Measurements from ENCODE around the gene MYO5A. TPM values are rescaled to one million over a fixed set of nuclear protein-coding genes. Genes with fewer than 3 reads are reported as not detected.
"Not testable (repeated sequence)": the region's sequence is repeated elsewhere in the genome, so short reads cannot be mapped to it uniquely, and the experiment has no call there.

Gene MYO5A
- total RNA-seq, 3 donors from 2014 or later, result 25.6 to 32.2 (median 29.1) TPM

GRCh38 chr15:52524223-52525136, 4.2 kb downstream of the MYO5A start:
- Mint-ChIP-seq H3K27me3 (ENCODE audit: low read depth) (no peaks in the 10 kb centered on the region), H3K4me1 (ENCODE audit: low read depth) (peaks cover 40% of the 10 kb centered on the region), H3K9me3 (no peaks in the 10 kb centered on the region), H3K4me3 (no peak overlapping the region), H3K36me3 (ENCODE audit: insufficient read depth) (peaks cover 2% of the 10 kb centered on the region)
- DNase-seq, result no peak
- ATAC-seq, result no peak

GRCh38 chr15:52523647-52524046, 5.0 kb downstream of the MYO5A start:
- no peaks in the 10 kb centered on the region for H3K9me3 Mint-ChIP-seq
- DNase-seq (no peak), ATAC-seq (no peak)
- peaks cover 5% of the 10 kb centered on the region for H3K36me3 Mint-ChIP-seq (ENCODE audit: insufficient read depth)
- no peak overlapping the region for H3K4me3 Mint-ChIP-seq
- peaks cover 44% of the 10 kb centered on the region for H3K4me1 Mint-ChIP-seq (ENCODE audit: low read depth)
- H3K27me3 Mint-ChIP-seq (ENCODE audit: low read depth), result no peaks in the 10 kb centered on the region

GRCh38 chr15:52523192-52523591, 5.5 kb downstream of the MYO5A start:
- peaks cover 5% of the 10 kb centered on the region for H3K36me3 Mint-ChIP-seq (ENCODE audit: insufficient read depth)
- no peak for DNase-seq
- H3K4me1 Mint-ChIP-seq (ENCODE audit: low read depth), result peaks cover 48% of the 10 kb centered on the region
- no peak for ATAC-seq
- H3K27me3 Mint-ChIP-seq (ENCODE audit: low read depth), result no peaks in the 10 kb centered on the region
- no peak overlapping the region for H3K4me3 Mint-ChIP-seq
- no peaks in the 10 kb centered on the region for H3K9me3 Mint-ChIP-seq

GRCh38 chr15:52521682-52522081, 7.0 kb downstream of the MYO5A start:
- Mint-ChIP-seq H3K4me3 (no peak overlapping the region), H3K9me3 (no peaks in the 10 kb centered on the region), H3K36me3 (ENCODE audit: insufficient read depth) (peaks cover 5% of the 10 kb centered on the region), H3K27me3 (ENCODE audit: low read depth) (no peaks in the 10 kb centered on the region), H3K4me1 (ENCODE audit: low read depth) (peaks cover 33% of the 10 kb centered on the region)
- DNase-seq (no peak), ATAC-seq (no peak)

GRCh38 chr15:52520421-52520820, 8.3 kb downstream of the MYO5A start:
- Mint-ChIP-seq H3K4me1 (ENCODE audit: low read depth) (peaks cover 27% of the 10 kb centered on the region), H3K36me3 (ENCODE audit: insufficient read depth) (peaks cover 5% of the 10 kb centered on the region), H3K4me3 (no peak overlapping the region), H3K27me3 (ENCODE audit: low read depth) (no peaks in the 10 kb centered on the region), H3K9me3 (no peaks in the 10 kb centered on the region)
- DNase-seq (no peak), ATAC-seq (no peak)

- no peaks in the 10 kb centered on the region for H3K9me3 Mint-ChIP-seq
- peaks cover 27% of the 10 kb centered on the region for H3K4me1 Mint-ChIP-seq (ENCODE audit: low read depth)
- ATAC-seq, result no peak
- H3K27me3 Mint-ChIP-seq (ENCODE audit: low read depth), result no peaks in the 10 kb centered on the region
- H3K4me3 Mint-ChIP-seq, result no peak overlapping the region
- no peak for DNase-seq
- peaks cover 5% of the 10 kb centered on the region for H3K36me3 Mint-ChIP-seq (ENCODE audit: insufficient read depth)
These were observed 10.0 kb downstream of the MYO5A start for GRCh38 chr15:52518487-52519371.

- peaks cover 2% of the 10 kb centered on the region for H3K36me3 Mint-ChIP-seq (ENCODE audit: insufficient read depth)
- no peaks in the 10 kb centered on the region for H3K9me3 Mint-ChIP-seq
- no peaks in the 10 kb centered on the region for H3K27me3 Mint-ChIP-seq (ENCODE audit: low read depth)
- ATAC-seq (no peak), DNase-seq (no peak)
- peaks cover 18% of the 10 kb centered on the region for H3K4me1 Mint-ChIP-seq (ENCODE audit: low read depth)
- H3K4me3 Mint-ChIP-seq, result no peak overlapping the region
These were observed 11.7 kb downstream of the MYO5A start for GRCh38 chr15:52517014-52517413.

GRCh38 chr15:52515343-52515742, 13.3 kb downstream of the MYO5A start:
- no peaks in the 10 kb centered on the region for H3K27me3 Mint-ChIP-seq (ENCODE audit: low read depth)
- H3K36me3 Mint-ChIP-seq (ENCODE audit: insufficient read depth), result peaks cover 2% of the 10 kb centered on the region
- H3K4me3 Mint-ChIP-seq, result no peak overlapping the region
- H3K4me1 Mint-ChIP-seq (ENCODE audit: low read depth), result peaks cover 20% of the 10 kb centered on the region
- H3K9me3 Mint-ChIP-seq, result no peaks in the 10 kb centered on the region
- no peak for DNase-seq
- ATAC-seq, result no peak

GRCh38 chr15:52514482-52514881, 14.2 kb downstream of the MYO5A start:
- no peak overlapping the region for H3K4me3 Mint-ChIP-seq

GRCh38 chr15:52512869-52513268, 15.8 kb downstream of the MYO5A start:
- H3K4me3 Mint-ChIP-seq; DNase-seq; H3K9me3 Mint-ChIP-seq; H3K27me3 Mint-ChIP-seq (ENCODE audit: low read depth); ATAC-seq; H3K36me3 Mint-ChIP-seq (ENCODE audit: insufficient read depth): not testable (repeated sequence)
- peaks cover 20% of the 10 kb centered on the region for H3K4me1 Mint-ChIP-seq (ENCODE audit: low read depth)

More at GRCh38 chr15:52514482-52514881, 14.2 kb downstream of the MYO5A start:
- Mint-ChIP-seq H3K4me1 (ENCODE audit: low read depth) (peaks cover 25% of the 10 kb centered on the region), H3K27me3 (ENCODE audit: low read depth) (no peaks in the 10 kb centered on the region), H3K9me3 (no peaks in the 10 kb centered on the region), H3K36me3 (ENCODE audit: insufficient read depth) (peaks cover 2% of the 10 kb centered on the region)
- DNase-seq (no peak), ATAC-seq (no peak)

GRCh38 chr15:52511084-52511483, 17.6 kb downstream of the MYO5A start:
- peaks cover 26% of the 10 kb centered on the region for H3K4me1 Mint-ChIP-seq (ENCODE audit: low read depth)
- no peaks in the 10 kb centered on the region for H3K27me3 Mint-ChIP-seq (ENCODE audit: low read depth)
- H3K4me3 Mint-ChIP-seq, result no peak overlapping the region
- H3K9me3 Mint-ChIP-seq, result no peaks in the 10 kb centered on the region
- no peaks in the 10 kb centered on the region for H3K36me3 Mint-ChIP-seq (ENCODE audit: insufficient read depth)
- no peak for DNase-seq
- no peak for ATAC-seq

- no peak for ATAC-seq
- Mint-ChIP-seq H3K4me1 (ENCODE audit: low read depth) (peaks cover 31% of the 10 kb centered on the region), H3K36me3 (ENCODE audit: insufficient read depth) (no peaks in the 10 kb centered on the region), H3K9me3 (no peaks in the 10 kb centered on the region), H3K27me3 (ENCODE audit: low read depth) (no peaks in the 10 kb centered on the region), H3K4me3 (no peak overlapping the region)
- no peak for DNase-seq
These were observed 19.0 kb downstream of the MYO5A start for GRCh38 chr15:52509500-52510245.

- DNase-seq (no peak), ATAC-seq (no peak)
- Mint-ChIP-seq H3K4me3 (no peak overlapping the region), H3K4me1 (ENCODE audit: low read depth) (peaks cover 47% of the 10 kb centered on the region), H3K36me3 (ENCODE audit: insufficient read depth) (peaks cover 2% of the 10 kb centered on the region), H3K27me3 (ENCODE audit: low read depth) (no peaks in the 10 kb centered on the region), H3K9me3 (no peaks in the 10 kb centered on the region)
These were observed 22.1 kb downstream of the MYO5A start for GRCh38 chr15:52506549-52506948.

GRCh38 chr15:52505151-52505550, 23.5 kb downstream of the MYO5A start:
- Mint-ChIP-seq H3K27me3 (ENCODE audit: low read depth) (no peaks in the 10 kb centered on the region), H3K9me3 (no peaks in the 10 kb centered on the region), H3K4me1 (ENCODE audit: low read depth) (peaks cover 35% of the 10 kb centered on the region), H3K36me3 (ENCODE audit: insufficient read depth) (peaks cover 2% of the 10 kb centered on the region), H3K4me3 (no peak overlapping the region)
- DNase-seq, result no peak
- no peak for ATAC-seq

Data from activated T-cell treated with anti-CD3 and anti-CD28 coated beads, Interleukin-2, amount 50 U/mL, for 4 hours (primary cell).